Coronary artery (tissue), 2 donors: ENCODE measurements around the gene PID1.

Experiments used
- DNase-seq: peaks from one replicate; pipeline ENCODE4 v3.0.0-alpha.2; 2017; ENCODE audit warnings: low spot score
- H3K27ac ChIP-seq, 2 donors: fragments of 200-600 bp; sonication (generic); one replicate each; pipeline ENCODE4 v1.5.1; 2016 to 2019
- H3K4me3 ChIP-seq: fragments of 200-600 bp; sonication (generic); 2 replicates; pipeline ENCODE4 v1.5.1; 2016; ENCODE audit warnings: mild to moderate bottlenecking, moderate library complexity
- CTCF ChIP-seq: fragments of 200-600 bp; sonication (generic); IDR thresholded peaks from one replicate; pipeline ENCODE4 v1.5.1; 2019; ENCODE audit warnings: antibody characterized with exemption

PID1 gene

GRCh38 chr2:229153951-229154350, 117.1 kb downstream of the PID1 start:
- DNase-seq: no peak
- no peak for TF ChIP-seq CTCF
- no peak overlapping the region for H3K27ac ChIP-seq

GRCh38 chr2:229153267-229153666, 117.8 kb downstream of the PID1 start:
- no peak for TF ChIP-seq CTCF
- no peak for DNase-seq
- H3K27ac ChIP-seq: no peak overlapping the region
- H3K4me3 ChIP-seq: no peak overlapping the region

More at GRCh38 chr2:229153951-229154350, 117.1 kb downstream of the PID1 start:
- H3K4me3 ChIP-seq: no peak overlapping the region

GRCh38 chr2:229152674-229153073, 118.4 kb downstream of the PID1 start:
- DNase-seq: no peak
- no peak for TF ChIP-seq CTCF
- no peak overlapping the region for H3K4me3 ChIP-seq
- no peak overlapping the region for H3K27ac ChIP-seq

- no peak for DNase-seq
- TF ChIP-seq CTCF: no peak
- Histone ChIP-seq H3K27ac (no peak overlapping the region), H3K4me3 (no peak overlapping the region)
Measured at GRCh38 chr2:229150317-229150716, 120.8 kb downstream of the PID1 start.

- Histone ChIP-seq H3K27ac (no peak overlapping the region), H3K4me3 (no peak overlapping the region)
- DNase-seq: no peak
- no peak for TF ChIP-seq CTCF
Measured at GRCh38 chr2:229141424-229142025, 129.6 kb downstream of the PID1 start.

- no peak for TF ChIP-seq CTCF
Measured at GRCh38 chr2:229137639-229138038, 133.4 kb downstream of the PID1 start.

GRCh38 chr2:229137066-229137465, 134.0 kb downstream of the PID1 start:
- no peak overlapping the region for H3K27ac ChIP-seq
- H3K4me3 ChIP-seq: no peak overlapping the region
- TF ChIP-seq CTCF: no peak
- no peak for DNase-seq

More at GRCh38 chr2:229137639-229138038, 133.4 kb downstream of the PID1 start:
- no peak overlapping the region for H3K4me3 ChIP-seq
- H3K27ac ChIP-seq: no peak overlapping the region
- no peak for DNase-seq
